HG02623 (cell line): ENCODE measurements around the gene RGS11.
"Not testable (repeated sequence)": the region's sequence is repeated elsewhere in the genome, so short reads cannot be mapped to it uniquely, and the experiment has no call there.

Experiments used
- ATAC-seq: cut with Tn5 transposase; IDR thresholded peaks from one replicate; pipeline ENCODE4 v1.9.1; 2021; ENCODE audit warnings: moderate library complexity; ENCODE audit not compliant: unreplicated experiment

Gene RGS11

DNA sequence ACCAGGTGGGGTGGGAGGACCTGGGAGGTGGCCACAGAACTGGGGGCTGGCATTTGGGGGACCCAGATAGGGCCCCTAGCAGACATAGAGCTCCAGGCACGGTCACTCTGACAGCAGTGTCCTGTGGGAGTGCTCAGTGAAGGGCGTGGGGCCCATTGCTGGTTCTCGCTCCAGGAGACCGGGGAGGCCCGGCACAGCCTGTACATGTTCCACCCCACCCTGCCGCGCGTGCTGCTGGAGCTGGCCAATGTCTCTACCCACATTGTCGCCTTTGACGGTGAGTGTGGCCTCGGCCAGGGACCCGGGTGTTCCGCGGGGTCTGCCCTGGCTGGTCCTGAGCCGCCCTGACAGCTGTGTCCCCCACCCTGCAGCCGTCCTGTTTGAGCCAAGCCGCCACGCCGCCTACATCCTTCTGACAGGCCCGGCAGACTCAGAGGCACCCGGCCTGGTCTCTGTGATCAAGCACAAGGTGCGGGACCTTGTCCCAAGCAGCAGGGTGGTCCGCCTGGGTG is 11.2 kb downstream of the RGS11 start:
- no peak for ATAC-seq

DNA sequence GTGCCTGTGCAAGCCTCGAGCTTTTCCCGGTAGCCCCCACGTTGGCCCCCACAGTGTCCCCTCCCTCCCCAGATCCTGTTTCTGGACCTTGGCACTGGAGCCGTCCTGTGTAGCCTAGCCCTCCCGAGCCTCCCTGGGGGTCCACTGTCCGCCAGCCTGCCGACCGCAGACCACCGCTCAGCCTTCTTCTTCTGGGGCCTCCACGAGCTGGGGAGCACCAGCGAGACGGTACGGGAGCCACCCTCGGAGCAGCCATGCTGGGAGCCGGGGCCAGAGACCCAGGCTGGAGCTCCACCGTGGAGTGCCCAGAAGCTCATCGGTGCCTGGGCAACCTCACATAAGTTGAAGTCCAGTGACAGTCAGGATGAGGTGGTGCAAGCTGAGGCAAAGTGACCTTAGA is 11.8 kb downstream of the RGS11 start:
- no peak for ATAC-seq

GRCh38 chr16:263182-263774 is 12.5 kb downstream of the RGS11 start:
- ATAC-seq: no peak

GRCh38 chr16:262121-262745 is 13.5 kb downstream of the RGS11 start:
- ATAC-seq: no peak

DNA sequence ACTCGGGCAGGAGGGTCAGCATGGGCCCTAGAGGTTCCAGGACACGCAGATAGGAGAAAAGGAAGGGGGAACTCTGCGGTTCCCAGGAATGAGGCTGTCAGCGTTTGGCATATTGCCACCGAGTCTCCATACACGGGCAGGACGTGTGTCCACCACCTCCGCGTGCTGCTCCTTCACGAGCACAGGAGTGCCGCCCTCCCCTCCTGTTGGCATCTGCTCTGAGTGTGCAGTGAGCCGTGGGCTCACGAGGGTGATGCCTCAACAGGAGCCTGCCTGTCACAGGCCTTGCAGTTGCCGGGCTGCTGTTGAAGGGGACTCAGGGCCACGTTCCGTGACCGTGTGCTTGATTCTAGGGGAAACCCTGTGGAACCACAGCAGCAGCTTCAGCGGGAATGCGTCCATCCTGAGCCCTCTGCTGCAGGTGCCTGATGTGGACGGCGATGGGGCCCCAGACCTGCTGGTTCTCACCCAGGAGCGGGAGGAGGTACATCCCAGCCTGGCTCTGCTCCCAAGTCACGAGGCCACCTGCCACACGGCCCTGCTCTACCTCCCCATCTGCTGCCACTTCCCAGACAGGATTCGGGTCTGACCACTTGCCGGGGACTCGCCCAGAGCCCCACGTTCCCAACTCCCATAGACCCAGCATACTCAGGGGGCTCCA is 14.6 kb downstream of the RGS11 start:
- ATAC-seq: no peak

DNA sequence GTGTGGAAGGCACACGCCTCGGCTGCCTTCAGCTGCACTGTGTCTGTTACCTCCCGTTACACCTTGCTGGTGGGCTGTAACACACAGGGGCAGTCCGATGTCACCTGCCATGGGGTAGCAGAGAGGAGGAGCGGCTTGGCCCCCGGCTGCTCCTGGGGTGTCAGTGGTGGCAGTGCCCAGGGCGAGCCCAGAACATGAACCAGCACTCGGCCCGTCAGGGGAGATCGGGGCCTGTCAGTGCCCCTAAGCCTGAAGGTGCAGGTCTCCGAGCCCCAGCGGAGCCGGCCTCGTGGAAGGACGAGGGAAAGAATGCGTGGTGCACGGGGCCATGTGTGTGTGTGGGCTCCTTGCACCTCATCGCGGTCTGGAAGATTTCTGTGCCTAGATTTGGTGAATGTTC is 15.4 kb downstream of the RGS11 start:
- ATAC-seq: no peak

- no peak for ATAC-seq
Observed at GRCh38 chr16:259814-260253, 15.9 kb downstream of the RGS11 start.

DNA sequence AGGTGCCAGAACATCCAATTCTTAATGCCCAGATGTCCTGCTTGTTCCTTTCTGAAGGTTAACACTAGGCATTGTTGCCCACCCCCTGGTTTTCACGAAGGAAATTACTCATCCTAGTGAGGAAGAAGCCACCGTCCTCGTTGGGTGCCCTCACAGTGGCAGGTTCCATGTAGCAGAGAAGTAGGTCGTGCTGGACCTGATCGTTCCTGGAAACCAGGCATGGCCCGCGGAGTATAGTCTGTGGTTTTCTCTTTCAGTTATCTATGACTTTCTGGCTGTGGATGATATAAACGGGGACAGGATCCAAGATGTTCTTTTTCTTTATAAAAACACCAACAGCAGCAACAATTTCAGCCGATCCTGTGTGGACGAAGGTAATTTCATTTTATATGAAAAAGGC is 16.5 kb downstream of the RGS11 start:
- ATAC-seq: no peak

GRCh38 chr16:258091-258490 is 17.7 kb downstream of the RGS11 start:
- ATAC-seq: not testable (repeated sequence)

DNA sequence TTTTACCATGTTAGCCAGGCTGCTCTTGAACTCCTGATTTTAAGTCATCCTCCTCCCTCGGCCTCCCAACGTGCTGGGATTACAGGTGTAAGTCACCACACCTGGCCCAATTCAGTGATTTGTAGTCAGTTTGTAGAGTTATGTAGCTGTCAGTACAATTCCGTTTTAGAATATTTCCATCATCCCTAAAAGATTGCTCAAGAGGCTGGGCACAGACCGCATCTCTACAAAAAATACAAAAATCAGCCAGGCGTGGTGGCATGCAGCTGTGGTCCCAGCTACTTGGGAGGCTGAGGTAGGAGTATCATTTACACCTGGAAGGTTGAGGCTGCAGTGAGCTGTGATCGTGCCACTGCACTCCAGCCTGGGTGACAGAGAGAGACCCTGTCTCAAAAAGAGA is 20.6 kb downstream of the RGS11 start:
- no peak for ATAC-seq

DNA sequence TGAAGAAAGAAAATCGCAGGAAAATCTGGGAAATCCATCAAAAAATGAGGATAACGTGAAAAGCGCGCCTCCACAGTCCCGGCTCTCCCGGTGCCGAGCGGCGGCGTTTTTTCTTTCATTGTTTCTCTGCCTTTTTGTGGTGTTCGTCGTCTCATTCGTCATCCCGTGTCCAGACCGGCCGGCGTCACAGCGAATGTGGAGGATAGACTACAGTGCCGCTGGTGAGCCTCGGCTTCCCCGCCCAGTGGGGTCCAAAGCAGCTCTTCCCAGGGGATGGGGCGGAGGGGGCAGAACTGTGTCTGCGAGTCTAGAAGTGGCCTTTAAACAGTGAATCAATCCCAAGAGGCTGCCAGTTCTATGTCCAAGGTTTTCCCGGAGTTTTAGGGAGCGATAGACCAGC is 21.3 kb downstream of the RGS11 start:
- ATAC-seq: no peak

DNA sequence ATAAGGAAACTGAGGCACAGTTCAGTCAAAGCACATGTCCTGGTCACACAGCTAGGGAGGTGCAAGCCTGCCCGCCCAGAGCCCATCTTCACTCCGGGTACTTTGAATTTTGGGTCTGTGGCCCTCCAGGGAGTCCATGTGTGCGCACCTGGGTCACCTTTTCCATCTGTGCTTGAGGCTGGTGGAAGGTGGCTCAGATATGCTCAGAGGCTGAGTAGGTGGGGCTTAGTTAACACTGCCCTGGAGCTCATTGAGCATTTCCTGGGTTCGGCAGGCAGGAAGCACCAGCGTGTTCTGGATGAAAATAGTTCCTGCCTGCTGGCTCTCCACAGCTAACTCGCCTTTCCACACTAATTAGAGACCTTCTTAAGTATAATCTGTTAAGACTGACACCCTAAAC is 21.9 kb downstream of the RGS11 start:
- no peak for ATAC-seq

- ATAC-seq: no peak
Observed at GRCh38 chr16:252366-253337, 23.1 kb downstream of the RGS11 start.

DNA sequence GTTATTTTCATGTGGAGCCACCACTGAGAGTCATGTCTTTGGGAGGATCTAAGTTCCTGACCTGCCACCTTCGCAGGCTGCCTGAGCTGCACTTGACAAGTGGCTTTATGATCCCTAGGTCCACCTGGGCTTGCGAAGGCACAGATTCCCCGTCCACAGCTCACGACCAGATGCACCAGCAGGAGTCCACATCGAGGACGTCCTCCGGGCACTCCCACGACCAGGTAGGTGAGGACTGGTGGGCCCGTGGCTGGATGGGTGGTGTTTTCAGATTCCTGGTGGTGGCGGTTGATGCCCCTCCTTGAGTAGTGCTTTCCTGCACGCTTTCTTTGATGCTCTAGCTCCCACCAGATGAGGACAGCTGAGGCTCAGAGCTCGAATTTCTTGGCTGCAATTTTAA is 26.3 kb downstream of the RGS11 start:
- no peak for ATAC-seq

DNA sequence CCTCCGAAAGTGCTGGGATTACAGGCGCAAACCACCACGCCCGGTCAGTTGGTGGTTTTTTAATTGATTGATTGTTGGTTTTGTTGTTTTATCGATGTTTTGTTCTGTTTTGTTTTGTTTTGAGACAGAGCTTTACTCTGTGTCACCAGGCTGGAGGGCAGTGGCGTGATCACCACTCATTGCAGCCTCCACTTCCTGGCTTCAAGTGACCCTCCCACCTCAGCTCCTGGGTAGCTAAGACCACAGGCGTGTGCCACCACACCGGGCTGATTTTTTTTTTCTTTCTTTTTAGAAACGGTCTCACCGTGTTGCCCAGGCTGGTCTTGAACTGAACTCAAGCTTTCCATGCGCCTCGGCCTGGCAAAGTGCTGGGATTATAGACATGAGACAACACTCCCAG is 28.7 kb downstream of the RGS11 start:
- no peak for ATAC-seq

DNA sequence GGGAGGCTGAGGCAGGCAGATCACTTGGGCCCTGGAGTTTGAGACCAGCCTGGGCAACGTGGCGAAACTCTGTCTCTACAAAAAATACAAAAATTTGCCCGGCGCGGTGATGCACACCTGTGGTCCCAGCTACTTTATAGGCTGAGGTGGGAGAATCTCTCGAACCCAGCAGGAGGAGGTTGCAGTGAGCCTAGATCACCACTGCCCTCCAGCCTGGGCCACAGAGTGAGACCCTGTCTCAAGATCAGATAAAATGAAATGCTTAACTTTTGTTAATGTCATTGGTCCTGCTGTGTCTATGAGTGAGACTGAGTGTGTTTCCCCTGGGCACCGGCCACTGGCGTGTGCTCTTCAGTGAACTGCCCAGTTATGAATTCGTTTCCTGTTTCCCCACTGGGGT is 30.6 kb downstream of the RGS11 start:
- ATAC-seq: no peak

- no peak for ATAC-seq
Observed at GRCh38 chr16:243348-243747, 32.4 kb downstream of the RGS11 start.

DNA sequence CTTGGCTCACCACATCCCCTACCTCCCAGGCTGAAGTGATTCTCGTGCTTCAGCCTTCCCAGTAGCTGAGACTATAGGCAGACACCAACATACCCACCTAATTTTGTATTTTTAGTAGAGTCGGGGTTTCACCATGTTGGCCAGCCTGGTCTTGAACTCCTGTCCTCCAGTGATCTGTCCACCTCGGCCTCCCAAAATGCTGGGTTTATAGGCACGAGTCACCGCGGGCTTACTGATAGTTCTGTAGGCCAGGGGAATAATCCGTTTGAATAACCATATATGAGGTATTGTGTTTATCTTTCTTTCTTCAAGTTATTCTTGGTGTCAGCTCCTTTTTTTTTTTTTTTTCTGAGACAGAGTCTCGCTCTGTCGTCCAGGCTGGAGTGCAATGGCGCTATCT is 33.5 kb downstream of the RGS11 start:
- ATAC-seq: no peak

DNA sequence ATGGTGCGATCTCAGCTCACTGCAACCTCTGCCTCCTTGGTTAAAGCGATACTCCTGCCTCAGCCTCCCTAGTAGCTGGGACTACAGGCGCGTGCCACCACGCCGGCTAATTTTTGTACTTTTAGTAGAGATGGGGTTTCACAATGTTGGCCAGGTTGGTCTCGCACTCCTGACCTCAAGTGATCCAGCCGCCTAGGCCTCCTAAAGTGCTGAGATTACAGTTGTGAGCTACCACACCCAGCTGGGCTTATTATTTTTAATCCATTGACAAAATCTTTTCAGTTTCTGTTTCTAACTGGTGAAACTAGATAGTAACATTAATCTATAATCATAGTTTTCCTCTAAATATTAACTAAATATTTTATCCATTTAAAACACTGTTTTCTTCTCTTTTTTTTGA is 35.2 kb downstream of the RGS11 start:
- no peak for ATAC-seq

DNA sequence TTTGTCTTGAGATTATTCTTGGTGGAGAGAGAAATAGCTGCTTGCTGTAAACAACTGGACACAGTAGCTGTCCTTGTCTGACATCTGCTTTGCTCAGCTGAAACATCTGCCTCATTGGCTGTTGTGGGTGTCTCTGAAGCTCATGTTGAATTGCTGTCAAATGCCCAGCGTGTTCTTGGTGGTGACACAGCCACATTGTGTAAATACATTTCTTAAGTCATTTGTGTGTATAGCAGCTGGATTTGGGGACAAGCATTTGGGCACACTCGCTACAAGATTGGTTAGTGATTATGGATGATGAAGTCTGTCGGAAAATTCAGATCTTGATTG is 35.8 kb downstream of the RGS11 start:
- no peak for ATAC-seq
